Prostate gland (tissue), 2 donors: Measurements from ENCODE around the gene RIPK1. TPM values are rescaled to one million over a fixed set of nuclear protein-coding genes. Genes with fewer than 3 reads are reported as not detected.

Experiments
- DNase-seq: peaks from one replicate; pipeline ENCODE4 v3.0.0-alpha.2; 2019; ENCODE audit warnings: low spot score
- H3K27ac ChIP-seq, 2 donors: fragments of 200-600 bp; sonication (generic); 2 replicates each; pipeline ENCODE4 v1.5.1; 2017 to 2019
- H3K27me3 ChIP-seq: fragments of 200-600 bp; sonication (generic); replicated peaks from 2 replicates; pipeline ENCODE4 v1.5.1; 2019; ENCODE audit not compliant: insufficient read depth
- H3K36me3 ChIP-seq, 2 donors: fragments of 200-600 bp; sonication (generic); 1 replicate in 1 of 2; 2 replicates in 1 of 2; pipeline versions ENCODE4 v1.5.1 to v1.8.1; 2017 to 2019
- H3K4me1 ChIP-seq: fragments of 200-600 bp; sonication (generic); replicated peaks from 2 replicates; pipeline ENCODE4 v1.5.1; 2019
- H3K4me3 ChIP-seq, 2 donors: fragments of 200-600 bp; sonication (generic); 2 replicates each; pipeline ENCODE4 v1.5.1; 2017 to 2019
- H3K9me3 ChIP-seq: fragments of 200-600 bp; sonication (generic); 2 replicates; pipeline ENCODE4 v1.5.1; 2017
- POLR2A ChIP-seq: fragments of 450-650 bp; IDR thresholded peaks from one replicate; pipeline ENCODE4 v1.6.1; 2016; ENCODE audit warnings: antibody characterized with exemption, mild to moderate bottlenecking
- POLR2AphosphoS5 ChIP-seq: sonication (generic); formaldehyde crosslinking; IDR thresholded peaks from one replicate; pipeline ENCODE4 v1.6.1; 2017; ENCODE audit warnings: antibody characterized with exemption
- WGBS: methylation state at CpG from one replicate; pipeline ENCODE4 v1.1.5; 2018; 5-methylcytosine and 5-hydroxymethylcytosine counted together
- intact Hi-C: fragments of 100-400 bp; cut with DNase I; formaldehyde crosslinking; loops from one replicate; pipeline ENCODE4 v1.14.2; 2022
- small RNA-seq, 2 donors: library from RNA; depleted of rRNA; stranded (forward); fragments of <200 nt; gene quantifications; one replicate each; pipeline ENCODE3, GENCODE V24; 2016
- total RNA-seq, 2 donors: library from RNA; depleted of rRNA; stranded (reverse); fragments of >200 nt; gene quantifications; one replicate each; pipeline ENCODE4 v1.1.0, GENCODE V29; 2016
- TF ChIP-seq, protein P1 (sequence below), 4 experiments: fragments of 200-600 bp in 2 of 4; fragments of 450-650 bp in 2 of 4; sonication (generic) in 2 of 4; IDR thresholded peaks; 1 replicate in 3 of 4; 2 replicates in 1 of 4; pipeline ENCODE4 v1.5.1; 2016 to 2019; ENCODE audit warnings: antibody characterized with exemption in 4 of 4, mild to moderate bottlenecking in 2 of 4, moderate library complexity in 2 of 4

Gene RIPK1
- total RNA-seq, 2 donors from 2014 or later, result 21.3 to 23.0 TPM

DNA sequence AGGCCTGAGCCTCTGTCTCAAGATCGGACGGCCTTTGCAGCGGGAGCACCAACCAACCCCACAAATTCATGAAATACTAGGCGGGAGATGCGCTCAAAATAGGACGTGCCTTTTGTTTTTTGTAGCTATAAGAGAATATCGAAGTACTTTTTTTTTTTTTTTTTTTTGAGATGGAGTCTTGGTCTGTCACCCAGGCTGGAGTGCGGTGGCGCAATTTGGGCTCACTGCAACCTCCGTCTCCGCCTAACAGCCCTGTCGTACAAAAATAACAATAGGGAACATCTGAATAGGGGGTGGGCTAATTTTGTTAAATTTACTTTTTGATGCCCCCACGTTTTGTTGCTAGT, 94.9 kb downstream of the RIPK1 start:
- Histone ChIP-seq H3K4me1 (no peaks in the 10 kb centered on the region), H3K27ac (peak overlapping the region; percentile 86 to 93), H3K9me3 (no peaks in the 10 kb centered on the region), H3K4me3 (peak overlapping the region; percentile 63 to 67), H3K27me3 (no peaks in the 10 kb centered on the region), H3K36me3 (no peaks in the 10 kb centered on the region)
- intact Hi-C loops, result loop anchor here (5.0 kb wide), 2 partner anchors 36 to 89 kb away; no protein-coding TSS in a partner anchor
- 25% methylated on average over 13 of the region's 13 CpGs for WGBS
- no peak for DNase-seq
- TF ChIP-seq POLR2AphosphoS5 (no peak), POLR2A (no peak)
- TF ChIP-seq, protein P1, sequence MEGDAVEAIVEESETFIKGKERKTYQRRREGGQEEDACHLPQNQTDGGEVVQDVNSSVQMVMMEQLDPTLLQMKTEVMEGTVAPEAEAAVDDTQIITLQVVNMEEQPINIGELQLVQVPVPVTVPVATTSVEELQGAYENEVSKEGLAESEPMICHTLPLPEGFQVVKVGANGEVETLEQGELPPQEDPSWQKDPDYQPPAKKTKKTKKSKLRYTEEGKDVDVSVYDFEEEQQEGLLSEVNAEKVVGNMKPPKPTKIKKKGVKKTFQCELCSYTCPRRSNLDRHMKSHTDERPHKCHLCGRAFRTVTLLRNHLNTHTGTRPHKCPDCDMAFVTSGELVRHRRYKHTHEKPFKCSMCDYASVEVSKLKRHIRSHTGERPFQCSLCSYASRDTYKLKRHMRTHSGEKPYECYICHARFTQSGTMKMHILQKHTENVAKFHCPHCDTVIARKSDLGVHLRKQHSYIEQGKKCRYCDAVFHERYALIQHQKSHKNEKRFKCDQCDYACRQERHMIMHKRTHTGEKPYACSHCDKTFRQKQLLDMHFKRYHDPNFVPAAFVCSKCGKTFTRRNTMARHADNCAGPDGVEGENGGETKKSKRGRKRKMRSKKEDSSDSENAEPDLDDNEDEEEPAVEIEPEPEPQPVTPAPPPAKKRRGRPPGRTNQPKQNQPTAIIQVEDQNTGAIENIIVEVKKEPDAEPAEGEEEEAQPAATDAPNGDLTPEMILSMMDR (IDR thresholded peaks at IDR 0.05), result no peak

DNA sequence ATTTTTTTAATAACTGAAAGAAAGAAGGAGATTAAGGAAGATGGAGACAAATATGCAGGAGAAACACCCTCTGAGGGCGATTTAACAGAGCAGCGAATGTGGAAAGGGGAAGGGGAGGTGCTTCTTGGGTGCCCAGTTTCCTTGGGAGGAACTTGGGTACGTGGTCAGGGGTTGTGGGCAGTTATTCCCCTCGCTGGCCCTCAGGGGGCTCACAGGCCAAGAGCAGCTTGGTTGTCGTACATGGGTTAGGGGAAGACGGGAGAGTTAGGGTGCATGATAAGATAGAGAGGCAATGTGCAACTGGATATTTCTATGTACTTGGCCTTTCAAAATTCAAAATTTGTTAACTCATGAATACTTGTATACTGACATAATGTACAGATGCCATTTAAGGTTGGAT, 96.1 kb downstream of the RIPK1 start:
- no peak for DNase-seq
- TF ChIP-seq POLR2A (no peak), POLR2AphosphoS5 (no peak)
- TF ChIP-seq, protein P1 (IDR thresholded peaks at IDR 0.05), result no peak
- Histone ChIP-seq H3K27ac (no peak overlapping the region), H3K36me3 (no peaks in the 10 kb centered on the region), H3K4me1 (no peaks in the 10 kb centered on the region), H3K27me3 (no peaks in the 10 kb centered on the region), H3K4me3 (no peak overlapping the region), H3K9me3 (no peaks in the 10 kb centered on the region)
- 91% methylated on average over 6 of the region's 6 CpGs for WGBS
- intact Hi-C loops, result loop anchor here (5.0 kb wide), 2 partner anchors 37 to 88 kb away; no protein-coding TSS in a partner anchor

Small RNA genes within 50 kb of the gene (small RNA-seq; reads per million reads assigned to genes)
- gene AL133351.4, result 0 reads per million in 2 donors
- 0 reads per million in 2 donors for gene RNA5SP201

Other genes with a start within 250 kb of the RIPK1 start
- gene SERPINB1, start 226.6 kb upstream of the RIPK1 start, total RNA-seq, result 10 to 100 TPM; 27.5 to 31.1 TPM
- gene SERPINB9, start 165.2 kb upstream of the RIPK1 start, total RNA-seq, result 10 to 100 TPM in 1 of 2 donors, 1 to 10 TPM in 1; 3.3 to 50.3 TPM
- gene SERPINB6, start 96.9 kb upstream of the RIPK1 start, total RNA-seq, result 100 to 1,000 TPM; 155 to 202 TPM
- gene NQO2, start 68.6 kb upstream of the RIPK1 start, total RNA-seq, result 10 to 100 TPM; 27.9 to 34.3 TPM
- 10 to 100 TPM; 16.5 to 17.7 TPM for gene BPHL, start 50.2 kb downstream of the RIPK1 start, total RNA-seq
- gene TUBB2A, start 89.0 kb downstream of the RIPK1 start, total RNA-seq, result 10 to 100 TPM; 17.2 to 39.6 TPM
- gene TUBB2B, start 159.2 kb downstream of the RIPK1 start, total RNA-seq, result 1 to 10 TPM; 3.9 to 4.5 TPM
- gene PSMG4, start 190.5 kb downstream of the RIPK1 start, total RNA-seq, result 10 to 100 TPM; 20.8 to 30.1 TPM